Neural progenitor cell (in vitro differentiated cells): ENCODE results near the gene ARL15. TPM values are rescaled to one million over a fixed set of nuclear protein-coding genes. Genes with fewer than 3 reads are reported as not detected.

ENCODE experiments used
- DNase-seq: peaks from one replicate; pipeline ENCODE4 v3.0.0-alpha.2; 2016; ENCODE audit warnings: low spot score
- H2AFZ ChIP-seq: fragments of 200-600 bp; sonication (generic); replicated peaks from 2 replicates; pipeline ENCODE4 v1.6.1; 2016; ENCODE audit warnings: antibody characterized with exemption
- H3F3A ChIP-seq: fragments of 200-600 bp; sonication (generic); 2 replicates; pipeline ENCODE4 v1.6.1; 2016; ENCODE audit warnings: antibody characterized with exemption, low read depth
- H3K27ac ChIP-seq: fragments of 200-600 bp; sonication (generic); 2 replicates; pipeline ENCODE4 v1.5.1; 2016; ENCODE audit warnings: mild to moderate bottlenecking
- H3K27me3 ChIP-seq: fragments of 200-600 bp; sonication (generic); 2 replicates; pipeline ENCODE4 v1.6.1; 2016; ENCODE audit warnings: mild to moderate bottlenecking, moderate library complexity
- H3K36me3 ChIP-seq: fragments of 200-600 bp; sonication (generic); 2 replicates; pipeline ENCODE4 v1.5.1; 2016
- H3K4me1 ChIP-seq: fragments of 200-600 bp; sonication (generic); 2 replicates; pipeline ENCODE4 v1.6.1; 2016; ENCODE audit warnings: mixed run types
- H3K4me2 ChIP-seq: fragments of 200-600 bp; sonication (generic); 2 replicates; pipeline ENCODE4 v1.6.1; 2016
- H3K4me3 ChIP-seq: fragments of 200-600 bp; sonication (generic); 2 replicates; pipeline ENCODE4 v1.5.1; 2016
- H3K79me2 ChIP-seq: fragments of 200-600 bp; sonication (generic); 2 replicates; pipeline ENCODE4 v1.6.1; 2016; ENCODE audit warnings: low read depth
- H3K9ac ChIP-seq: fragments of 200-600 bp; sonication (generic); 2 replicates; pipeline ENCODE4 v1.6.1; 2016
- H3K9me3 ChIP-seq: fragments of 200-600 bp; sonication (generic); 2 replicates; pipeline ENCODE4 v1.5.1; 2016; ENCODE audit warnings: low read depth
- H4K20me1 ChIP-seq: fragments of 200-600 bp; sonication (generic); 2 replicates; pipeline ENCODE4 v1.6.1; 2016; ENCODE audit warnings: low read depth
- H3K27ac Mint-ChIP-seq: 3 replicates; pipeline ENCODE4 v1.8.0; 2021; ENCODE audit warnings: mixed read lengths
- H3K27me3 Mint-ChIP-seq: 2 replicates; pipeline ENCODE4 v1.8.0; 2022; ENCODE audit warnings: low read depth, mild to moderate bottlenecking, inconsistent platforms, moderate library complexity, mixed read lengths; ENCODE audit not compliant: insufficient read depth
- H3K36me3 Mint-ChIP-seq: 3 replicates; pipeline ENCODE4 v1.8.0; 2021; ENCODE audit warnings: mixed read lengths
- H3K4me1 Mint-ChIP-seq: 3 replicates; pipeline ENCODE4 v1.8.0; 2021; ENCODE audit warnings: mixed read lengths
- H3K4me3 Mint-ChIP-seq: 3 replicates; pipeline ENCODE4 v1.8.0; 2021; ENCODE audit warnings: mild to moderate bottlenecking, moderate library complexity, mixed read lengths
- H3K9me3 Mint-ChIP-seq: 3 replicates; pipeline ENCODE4 v1.8.0; 2020; ENCODE audit warnings: mixed read lengths
- EZH2 ChIP-seq: fragments of 200-600 bp; sonication (generic); IDR thresholded peaks from 2 replicates; pipeline ENCODE4 v1.6.1; 2017; ENCODE audit warnings: antibody characterized with exemption, mild to moderate bottlenecking, moderate library complexity
- EZH2phosphoT487 ChIP-seq: fragments of 200-600 bp; sonication (generic); IDR thresholded peaks from 2 replicates; pipeline ENCODE4 v1.6.1; 2017; ENCODE audit warnings: antibody characterized with exemption
- total RNA-seq: library from RNA; depleted of rRNA; stranded (reverse); fragments of >200 nt; gene quantifications from 2 replicates; pipeline ENCODE4 v1.2.3, GENCODE V29; 2015; ENCODE audit warnings: low replicate concordance
- TF ChIP-seq, protein P1 (sequence below): fragments of 200-600 bp; sonication (generic); IDR thresholded peaks from 2 replicates; pipeline ENCODE4 v1.5.1; 2017; ENCODE audit warnings: antibody characterized with exemption, mild to moderate bottlenecking

The ARL15 gene
- total RNA-seq, 1 donor from 2014 or later, result 39.1 TPM

GRCh38 chr5:54040804-54041203, 269.6 kb downstream of the ARL15 start:
- H3K4me1 ChIP-seq, result no peaks in the 10 kb centered on the region
- no peak for DNase-seq
- no peak overlapping the region for H3K27ac ChIP-seq
- H3K9me3 Mint-ChIP-seq, result no peaks in the 10 kb centered on the region
- H3F3A ChIP-seq, result no peaks in the 10 kb centered on the region
- no peaks in the 10 kb centered on the region for H4K20me1 ChIP-seq
- TF ChIP-seq, protein P1, sequence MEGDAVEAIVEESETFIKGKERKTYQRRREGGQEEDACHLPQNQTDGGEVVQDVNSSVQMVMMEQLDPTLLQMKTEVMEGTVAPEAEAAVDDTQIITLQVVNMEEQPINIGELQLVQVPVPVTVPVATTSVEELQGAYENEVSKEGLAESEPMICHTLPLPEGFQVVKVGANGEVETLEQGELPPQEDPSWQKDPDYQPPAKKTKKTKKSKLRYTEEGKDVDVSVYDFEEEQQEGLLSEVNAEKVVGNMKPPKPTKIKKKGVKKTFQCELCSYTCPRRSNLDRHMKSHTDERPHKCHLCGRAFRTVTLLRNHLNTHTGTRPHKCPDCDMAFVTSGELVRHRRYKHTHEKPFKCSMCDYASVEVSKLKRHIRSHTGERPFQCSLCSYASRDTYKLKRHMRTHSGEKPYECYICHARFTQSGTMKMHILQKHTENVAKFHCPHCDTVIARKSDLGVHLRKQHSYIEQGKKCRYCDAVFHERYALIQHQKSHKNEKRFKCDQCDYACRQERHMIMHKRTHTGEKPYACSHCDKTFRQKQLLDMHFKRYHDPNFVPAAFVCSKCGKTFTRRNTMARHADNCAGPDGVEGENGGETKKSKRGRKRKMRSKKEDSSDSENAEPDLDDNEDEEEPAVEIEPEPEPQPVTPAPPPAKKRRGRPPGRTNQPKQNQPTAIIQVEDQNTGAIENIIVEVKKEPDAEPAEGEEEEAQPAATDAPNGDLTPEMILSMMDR, result no peak
- no peak for TF ChIP-seq EZH2phosphoT487
- no peak for TF ChIP-seq EZH2
- H3K4me2 ChIP-seq, result no peak overlapping the region
- no peaks in the 10 kb centered on the region for H3K9me3 ChIP-seq
- no peak overlapping the region for H3K27ac Mint-ChIP-seq
- H3K36me3 ChIP-seq, result no peaks in the 10 kb centered on the region
- H3K4me3 Mint-ChIP-seq, result no peak overlapping the region
- H3K79me2 ChIP-seq, result no peaks in the 10 kb centered on the region
- H2AFZ ChIP-seq, result no peak overlapping the region
- no peaks in the 10 kb centered on the region for H3K27me3 ChIP-seq
- H3K36me3 Mint-ChIP-seq, result no peaks in the 10 kb centered on the region
- no peak overlapping the region for H3K9ac ChIP-seq
- H3K4me3 ChIP-seq, result no peak overlapping the region
- peaks cover 3% of the 10 kb centered on the region for H3K4me1 Mint-ChIP-seq
- H3K27me3 Mint-ChIP-seq, result no peaks in the 10 kb centered on the region

DNA sequence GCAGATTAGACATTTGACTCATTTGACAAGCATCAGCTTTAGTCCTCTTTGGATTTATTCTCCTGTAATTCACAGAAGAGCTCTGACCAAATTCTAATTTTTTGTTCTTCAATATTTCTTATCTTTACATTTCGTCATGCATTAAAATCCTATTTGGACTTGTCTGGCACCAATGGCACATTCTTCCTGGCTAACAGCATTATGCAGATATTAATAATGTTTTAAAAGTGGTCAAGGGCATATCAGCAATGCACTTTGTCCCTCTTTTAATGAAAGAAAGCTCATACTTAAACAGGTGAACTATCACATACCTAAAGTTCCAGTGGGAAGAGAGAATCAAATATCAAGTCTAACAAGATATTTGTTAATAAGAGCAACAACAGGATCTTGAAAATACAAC, 270.4 kb downstream of the ARL15 start:
- H3K27me3 ChIP-seq, result no peaks in the 10 kb centered on the region
- Mint-ChIP-seq H3K9me3 (no peaks in the 10 kb centered on the region), H3K4me3 (no peak overlapping the region), H3K27me3 (no peaks in the 10 kb centered on the region), H3K4me1 (peaks cover 3% of the 10 kb centered on the region), H3K36me3 (no peaks in the 10 kb centered on the region), H3K27ac (no peak overlapping the region)
- H3K4me3 ChIP-seq, result no peak overlapping the region
- no peak overlapping the region for H3K27ac ChIP-seq
- no peaks in the 10 kb centered on the region for H3K4me1 ChIP-seq
- H2AFZ ChIP-seq, result no peak overlapping the region
- H3K36me3 ChIP-seq, result no peaks in the 10 kb centered on the region
- H4K20me1 ChIP-seq, result no peaks in the 10 kb centered on the region
- no peak for TF ChIP-seq EZH2
- TF ChIP-seq, protein P1, result no peak
- no peak for TF ChIP-seq EZH2phosphoT487
- no peaks in the 10 kb centered on the region for H3F3A ChIP-seq
- H3K79me2 ChIP-seq, result no peaks in the 10 kb centered on the region
- no peaks in the 10 kb centered on the region for H3K9me3 ChIP-seq
- no peak overlapping the region for H3K9ac ChIP-seq
- H3K4me2 ChIP-seq, result no peak overlapping the region
- no peak for DNase-seq

DNA sequence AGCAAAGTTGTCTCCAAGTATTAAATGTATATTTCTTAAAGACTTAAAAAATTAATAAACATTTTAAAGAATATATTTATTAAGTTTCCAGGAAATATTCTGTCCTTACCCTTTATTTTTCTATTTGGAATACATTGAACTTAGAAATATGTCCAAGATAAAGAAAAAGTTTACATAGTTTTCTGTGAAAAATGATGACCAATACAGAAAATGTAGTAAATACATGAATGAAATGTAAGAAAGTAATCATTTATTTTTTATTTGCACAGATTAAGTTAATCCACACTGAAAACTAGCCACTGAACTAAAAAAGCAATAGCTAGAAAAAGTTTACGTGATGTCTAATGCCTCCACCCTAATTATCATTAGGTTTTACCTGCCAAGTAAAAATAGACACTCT, 273.2 kb downstream of the ARL15 start:
- DNase-seq, result no peak
- Histone ChIP-seq H3K4me3 (no peak overlapping the region), H2AFZ (no peak overlapping the region), H4K20me1 (no peaks in the 10 kb centered on the region), H3K27me3 (no peaks in the 10 kb centered on the region), H3K36me3 (no peaks in the 10 kb centered on the region), H3K4me1 (no peaks in the 10 kb centered on the region), H3K79me2 (no peaks in the 10 kb centered on the region), H3K27ac (no peak overlapping the region), H3K4me2 (no peak overlapping the region), H3K9me3 (no peaks in the 10 kb centered on the region), H3K9ac (no peak overlapping the region), H3F3A (no peaks in the 10 kb centered on the region)
- Mint-ChIP-seq H3K4me3 (no peak overlapping the region), H3K36me3 (no peaks in the 10 kb centered on the region), H3K9me3 (peaks cover 4% of the 10 kb centered on the region), H3K27me3 (no peaks in the 10 kb centered on the region), H3K27ac (no peak overlapping the region), H3K4me1 (peaks cover 3% of the 10 kb centered on the region)
- TF ChIP-seq EZH2phosphoT487, result no peak
- no peak for TF ChIP-seq EZH2
- TF ChIP-seq, protein P1, result no peak
